HCT116 (cell line): ENCODE results near the gene BRSK2. TPM values are rescaled to one million over a fixed set of nuclear protein-coding genes. Genes with fewer than 3 reads are reported as not detected.

ENCODE experiments used
- ATAC-seq: fragments of 200-7000 bp; cut with Tn5 transposase; 2 replicates; pipeline ENCODE4 v1.9.1; 2020; ENCODE audit warnings: mild to moderate bottlenecking, moderate library complexity
- BruUV-seq: library from RNA; stranded (reverse); fragments of 400-500 nt; replicated peaks from 2 replicates; lab custom pipeline; 2021; lab: Mats Ljungman, UMichigan
- CTCF ChIA-PET: fragments of 300-600 bp; sonication (Branson Sonifier 250); formaldehyde crosslinking; loops from one replicate; lab custom pipeline; 2021; ENCODE audit warnings: antibody characterized with exemption; lab: Charles Lee
- POLR2A ChIA-PET: fragments of 300-600, 350-600 bp; sonication (Branson Sonifier 250); formaldehyde crosslinking; loops from one replicate; lab custom pipeline; 2021; ENCODE audit warnings: antibody characterized with exemption; lab: Charles Lee
- RAD21 ChIA-PET, 2 experiments: fragments of 300-600 bp; sonication (Branson Sonifier 250); formaldehyde crosslinking; loops; one replicate each; lab custom pipeline; 2023; ENCODE audit warnings: low total read pairs in 2 of 2; ENCODE audit not compliant: uncharacterized antibody in 2 of 2, unreplicated experiment in 2 of 2, low non-redundant PET in 1 of 2; lab: Charles Lee
- DNase-seq: peaks from one replicate; pipeline ENCODE4 v3.0.0-alpha.2; 2010; ENCODE audit warnings: low read depth, low spot score
- H2AFZ ChIP-seq: fragments of 200-600 bp; shearing (Covaris generic), sonication (generic); 2 replicates; pipeline ENCODE4 v1.6.1; 2017; ENCODE audit warnings: low read depth, mixed run types, mixed read lengths, antibody characterized with exemption, low read length; ENCODE audit not compliant: poor library complexity, severe bottlenecking
- H3K27ac ChIP-seq: 2 replicates; pipeline ENCODE4 v1.5.1; 2012; ENCODE audit warnings: low read depth, low read length
- H3K27me3 ChIP-seq: fragments of 200-600 bp; sonication (generic); 2 replicates; pipeline ENCODE4 v1.6.1; 2016; ENCODE audit warnings: mixed run types, low read length, mixed read lengths; ENCODE audit not compliant: insufficient read depth
- H3K36me3 ChIP-seq, 2 experiments: fragments of 200-500 bp in 1 of 2; fragments of 200-600 bp in 1 of 2; sonication (Bioruptor generic) in 1 of 2; sonication (generic) in 1 of 2; 2 replicates each; pipeline versions ENCODE4 v1.5.1 to v1.6.1; 2014 to 2016; ENCODE audit warnings: low read length in 2 of 2, inconsistent platforms in 1 of 2, mixed read lengths in 1 of 2, mixed run types in 1 of 2; ENCODE audit not compliant: insufficient read depth in 2 of 2, control insufficient read depth in 1 of 2
- H3K4me1 ChIP-seq, 2 experiments: fragments of 200-600 bp in 1 of 2; sonication (generic) in 1 of 2; 2 replicates each; pipeline versions ENCODE4 v1.5.1 to v1.6.1; 2012 to 2017; ENCODE audit warnings: low read length in 2 of 2, inconsistent platforms in 1 of 2, mild to moderate bottlenecking in 1 of 2, mixed read lengths in 1 of 2, mixed run types in 1 of 2, moderate library complexity in 1 of 2; ENCODE audit not compliant: insufficient read depth in 2 of 2, control insufficient read depth in 1 of 2
- H3K4me2 ChIP-seq: fragments of 200-600 bp; sonication (generic); 2 replicates; pipeline ENCODE4 v1.6.1; 2017; ENCODE audit warnings: mixed run types, low read length, mixed read lengths
- H3K4me3 ChIP-seq, 2 experiments: fragments of 200-600 bp in 1 of 2; sonication (generic) in 1 of 2; replicated peaks in 1 of 2; 2 replicates each; pipeline ENCODE4 v1.5.1; 2011 to 2016; ENCODE audit warnings: low read length in 2 of 2, control low read depth in 1 of 2, low read depth in 1 of 2, mild to moderate bottlenecking in 1 of 2, mixed read lengths in 1 of 2, mixed run types in 1 of 2
- H3K79me2 ChIP-seq: fragments of 200-600 bp; sonication (generic); 2 replicates; pipeline ENCODE4 v1.6.1; 2017; ENCODE audit warnings: mild to moderate bottlenecking, mixed run types, low read length, moderate library complexity, mixed read lengths; ENCODE audit not compliant: insufficient read depth
- H3K9ac ChIP-seq: fragments of 200-600 bp; sonication (generic); 2 replicates; pipeline ENCODE4 v1.6.1; 2016; ENCODE audit warnings: low read length, mixed read lengths
- H3K9me2 ChIP-seq: fragments of 200-600 bp; sonication (generic), shearing (Covaris generic); 2 replicates; pipeline ENCODE4 v1.6.1; 2017; ENCODE audit warnings: mixed run types, mild to moderate bottlenecking, moderate library complexity; ENCODE audit not compliant: insufficient read depth
- H3K9me3 ChIP-seq, 2 experiments: fragments of 200-500 bp in 1 of 2; fragments of 200-600 bp in 1 of 2; sonication (Bioruptor generic) in 1 of 2; sonication (generic) in 1 of 2; 2 replicates each; pipeline ENCODE4 v1.6.1; 2014 to 2017; ENCODE audit warnings: low read length in 2 of 2, mixed read lengths in 2 of 2, inconsistent platforms in 1 of 2, low read depth in 1 of 2, mild to moderate bottlenecking in 1 of 2, mixed run types in 1 of 2, moderate library complexity in 1 of 2; ENCODE audit not compliant: control insufficient read depth in 1 of 2, insufficient read depth in 1 of 2
- H4K20me1 ChIP-seq: fragments of 200-600 bp; sonication (generic), shearing (Covaris generic); 2 replicates; pipeline ENCODE4 v1.6.1; 2017; ENCODE audit warnings: mixed run types, mild to moderate bottlenecking, moderate library complexity; ENCODE audit not compliant: insufficient read depth
- CBX3 ChIP-seq: IDR thresholded peaks from 2 replicates; pipeline ENCODE4 v1.6.1; 2012; ENCODE audit warnings: low read depth
- ELF1 ChIP-seq: IDR thresholded peaks from 2 replicates; pipeline ENCODE4 v1.6.1; 2012; ENCODE audit warnings: low read depth, borderline replicate concordance
- EZH2 ChIP-seq: fragments of 200-600 bp; sonication (generic); IDR thresholded peaks from 2 replicates; pipeline ENCODE4 v1.6.1; 2017; ENCODE audit warnings: antibody characterized with exemption, mixed run types
- EZH2phosphoT487 ChIP-seq: fragments of 200-600 bp; IDR thresholded peaks from 2 replicates; pipeline ENCODE4 v1.6.1; 2018; ENCODE audit warnings: antibody characterized with exemption, borderline replicate concordance
- FOSL1 ChIP-seq: IDR thresholded peaks from 2 replicates; pipeline ENCODE4 v1.6.1; 2012; ENCODE audit warnings: low read depth
- JUND ChIP-seq: IDR thresholded peaks from 2 replicates; pipeline ENCODE4 v1.6.1; 2012
- POLR2A ChIP-seq: IDR thresholded peaks from 2 replicates; pipeline ENCODE4 v1.7.0; 2011; ENCODE audit warnings: borderline replicate concordance; ENCODE audit not compliant: insufficient read depth, insufficient read length; ENCODE audit errors: extremely low read depth
- POLR2AphosphoS5 ChIP-seq: IDR thresholded peaks from 2 replicates; pipeline ENCODE4 v1.6.1; 2011; ENCODE audit warnings: mild to moderate bottlenecking, low read depth, low read length, moderate library complexity
- RAD21 ChIP-seq: IDR thresholded peaks from 2 replicates; pipeline ENCODE4 v1.6.1; 2012; ENCODE audit warnings: low read depth, mild to moderate bottlenecking
- SIN3A ChIP-seq: IDR thresholded peaks from 2 replicates; pipeline ENCODE4 v1.6.1; 2012; ENCODE audit warnings: low read depth
- SP1 ChIP-seq: IDR thresholded peaks from 2 replicates; pipeline ENCODE4 v1.6.1; 2012; ENCODE audit warnings: low read depth
- SRF ChIP-seq: IDR thresholded peaks from 2 replicates; pipeline ENCODE4 v1.6.1; 2012; ENCODE audit warnings: low read depth
- TCF7L2 ChIP-seq: IDR thresholded peaks from 2 replicates; pipeline ENCODE4 v1.7.0; 2011; ENCODE audit warnings: borderline replicate concordance, inconsistent platforms; ENCODE audit not compliant: insufficient read depth, insufficient read length; ENCODE audit errors: extremely low read depth
- YY1 ChIP-seq: IDR thresholded peaks from 2 replicates; pipeline ENCODE4 v1.6.1; 2011; ENCODE audit warnings: low read length, low read depth, moderate library complexity, mild to moderate bottlenecking; ENCODE audit not compliant: insufficient replicate concordance; ENCODE audit errors: extremely low read depth
- ZNF274 ChIP-seq: fragments of 200-500 bp; sonication (Bioruptor generic); IDR thresholded peaks from 2 replicates; pipeline ENCODE4 v1.6.1; 2014; ENCODE audit warnings: mild to moderate bottlenecking, low read depth, low read length, inconsistent platforms
- intact Hi-C: fragments of 100-400 bp; cut with micrococcal nuclease; formaldehyde crosslinking; loops from 2 replicates; pipeline ENCODE4 v1.10.0; 2022
- total RNA-seq: library from RNA; stranded (reverse); gene quantifications from one replicate; pipeline ENCODE4 v1.2.1, GENCODE V29; 2021; ENCODE audit not compliant: unreplicated experiment
- TF ChIP-seq, protein P1 (sequence below): IDR thresholded peaks from 2 replicates; pipeline ENCODE4 v1.6.1; 2012
- TF ChIP-seq, protein P2 (sequence below): IDR thresholded peaks from 2 replicates; pipeline ENCODE4 v1.6.1; 2011; ENCODE audit warnings: mild to moderate bottlenecking, low read length, moderate library complexity; ENCODE audit not compliant: insufficient replicate concordance; ENCODE audit errors: extremely low read depth
- TF ChIP-seq, protein P3 (sequence below): IDR thresholded peaks from 2 replicates; pipeline ENCODE4 v1.6.1; 2012
- TF ChIP-seq, protein P4 (sequence below), 3 experiments: fragments of 200-600 bp in 1 of 3; sonication (generic) in 1 of 3; IDR thresholded peaks in 2 of 3; conservative IDR thresholded peaks in 1 of 3; 2 replicates each; pipeline ENCODE4 v1.5.1; 2012 to 2017; ENCODE audit warnings: low read depth in 2 of 3, low read length in 2 of 3, antibody characterized with exemption in 1 of 3, borderline replicate concordance in 1 of 3, control low read depth in 1 of 3, mild to moderate bottlenecking in 1 of 3, mixed read lengths in 1 of 3, mixed run types in 1 of 3, moderate library complexity in 1 of 3; ENCODE audit not compliant: insufficient read depth in 1 of 3

The BRSK2 gene
- total RNA-seq, 1 experiment from 2014 or later, result 14.0 TPM

DNA sequence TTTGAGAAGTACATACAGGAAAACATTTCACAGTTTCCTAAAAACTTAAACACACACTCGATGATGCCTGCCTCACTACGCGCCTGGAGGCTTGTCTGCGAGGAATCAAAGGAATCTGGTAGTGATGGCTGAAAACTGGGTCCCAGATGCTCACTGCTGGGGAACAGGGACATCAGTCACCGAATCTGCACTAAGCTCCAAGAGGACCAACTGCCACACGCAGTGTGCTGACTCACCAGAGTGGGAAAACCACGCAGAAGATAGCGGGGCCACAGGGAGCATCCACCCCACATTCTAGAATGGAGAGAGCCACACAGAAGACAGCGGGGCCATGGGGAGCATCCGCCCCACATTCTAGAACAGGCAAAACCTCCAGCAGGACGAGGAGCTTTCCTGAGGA lies 121.2 kb downstream of the BRSK2 start:
- peaks cover 16% of the 10 kb centered on the region for H3K79me2 ChIP-seq
- H3K9ac ChIP-seq, result no peak overlapping the region
- intact Hi-C loops, result no loop called here
- ATAC-seq, result no peak
- no peaks in the 10 kb centered on the region for H3K9me2 ChIP-seq
- H3K27me3 ChIP-seq, result no peaks in the 10 kb centered on the region
- H4K20me1 ChIP-seq, result no peaks in the 10 kb centered on the region
- H3K9me3 ChIP-seq, result no peaks in the 10 kb centered on the region
- CTCF ChIA-PET, result no interaction called here
- H3K36me3 ChIP-seq, result no peaks in the 10 kb centered on the region
- POLR2A ChIA-PET, result no interaction called here
- H3K4me2 ChIP-seq, result no peak overlapping the region
- BruUV-seq, result no TSS peak
- no peak overlapping the region for H2AFZ ChIP-seq
- peaks cover 0 to 10% of the 10 kb centered on the region in 2 experiments; a peak in 1 of 4 replicates for H3K4me1 ChIP-seq
- RAD21 ChIA-PET, result no interaction called here
- TF ChIP-seq POLR2A (no peak), EZH2 (no peak), RAD21 (no peak), CBX3 (no peak), ELF1 (no peak), POLR2AphosphoS5 (no peak), SRF (no peak), JUND (no peak), FOSL1 (no peak), SP1 (no peak), YY1 (no peak), SIN3A (no peak), ZNF274 (no peak), EZH2phosphoT487 (no peak), TCF7L2 (no peak)
- TF ChIP-seq, protein P1, sequence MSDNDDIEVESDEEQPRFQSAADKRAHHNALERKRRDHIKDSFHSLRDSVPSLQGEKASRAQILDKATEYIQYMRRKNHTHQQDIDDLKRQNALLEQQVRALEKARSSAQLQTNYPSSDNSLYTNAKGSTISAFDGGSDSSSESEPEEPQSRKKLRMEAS, result no peak
- TF ChIP-seq, protein P2, sequence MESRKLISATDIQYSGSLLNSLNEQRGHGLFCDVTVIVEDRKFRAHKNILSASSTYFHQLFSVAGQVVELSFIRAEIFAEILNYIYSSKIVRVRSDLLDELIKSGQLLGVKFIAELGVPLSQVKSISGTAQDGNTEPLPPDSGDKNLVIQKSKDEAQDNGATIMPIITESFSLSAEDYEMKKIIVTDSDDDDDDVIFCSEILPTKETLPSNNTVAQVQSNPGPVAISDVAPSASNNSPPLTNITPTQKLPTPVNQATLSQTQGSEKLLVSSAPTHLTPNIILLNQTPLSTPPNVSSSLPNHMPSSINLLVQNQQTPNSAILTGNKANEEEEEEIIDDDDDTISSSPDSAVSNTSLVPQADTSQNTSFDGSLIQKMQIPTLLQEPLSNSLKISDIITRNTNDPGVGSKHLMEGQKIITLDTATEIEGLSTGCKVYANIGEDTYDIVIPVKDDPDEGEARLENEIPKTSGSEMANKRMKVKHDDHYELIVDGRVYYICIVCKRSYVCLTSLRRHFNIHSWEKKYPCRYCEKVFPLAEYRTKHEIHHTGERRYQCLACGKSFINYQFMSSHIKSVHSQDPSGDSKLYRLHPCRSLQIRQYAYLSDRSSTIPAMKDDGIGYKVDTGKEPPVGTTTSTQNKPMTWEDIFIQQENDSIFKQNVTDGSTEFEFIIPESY, result no peak
- TF ChIP-seq, protein P3, sequence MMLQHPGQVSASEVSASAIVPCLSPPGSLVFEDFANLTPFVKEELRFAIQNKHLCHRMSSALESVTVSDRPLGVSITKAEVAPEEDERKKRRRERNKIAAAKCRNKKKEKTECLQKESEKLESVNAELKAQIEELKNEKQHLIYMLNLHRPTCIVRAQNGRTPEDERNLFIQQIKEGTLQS, result no peak
- TF ChIP-seq, protein P4, sequence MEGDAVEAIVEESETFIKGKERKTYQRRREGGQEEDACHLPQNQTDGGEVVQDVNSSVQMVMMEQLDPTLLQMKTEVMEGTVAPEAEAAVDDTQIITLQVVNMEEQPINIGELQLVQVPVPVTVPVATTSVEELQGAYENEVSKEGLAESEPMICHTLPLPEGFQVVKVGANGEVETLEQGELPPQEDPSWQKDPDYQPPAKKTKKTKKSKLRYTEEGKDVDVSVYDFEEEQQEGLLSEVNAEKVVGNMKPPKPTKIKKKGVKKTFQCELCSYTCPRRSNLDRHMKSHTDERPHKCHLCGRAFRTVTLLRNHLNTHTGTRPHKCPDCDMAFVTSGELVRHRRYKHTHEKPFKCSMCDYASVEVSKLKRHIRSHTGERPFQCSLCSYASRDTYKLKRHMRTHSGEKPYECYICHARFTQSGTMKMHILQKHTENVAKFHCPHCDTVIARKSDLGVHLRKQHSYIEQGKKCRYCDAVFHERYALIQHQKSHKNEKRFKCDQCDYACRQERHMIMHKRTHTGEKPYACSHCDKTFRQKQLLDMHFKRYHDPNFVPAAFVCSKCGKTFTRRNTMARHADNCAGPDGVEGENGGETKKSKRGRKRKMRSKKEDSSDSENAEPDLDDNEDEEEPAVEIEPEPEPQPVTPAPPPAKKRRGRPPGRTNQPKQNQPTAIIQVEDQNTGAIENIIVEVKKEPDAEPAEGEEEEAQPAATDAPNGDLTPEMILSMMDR (IDR thresholded peaks at IDR 0.05 in 2 of 3, conservative IDR thresholded peaks at IDR 0.05 in 1 of 3; ENCODE audit: borderline replicate concordance in 1 of 3, insufficient read depth in 1 of 3, low read depth in 2 of 3, low read length in 2 of 3), result no peak
- TF ChIP-seq, all 23 proteins: peak for 0
- H3K27ac ChIP-seq, result no peak overlapping the region
- DNase-seq, result no peak
- no peak overlapping the region for H3K4me3 ChIP-seq
